IMR-90 (cell line): Measurements from ENCODE around the gene PCSK2. TPM values are rescaled to one million over a fixed set of nuclear protein-coding genes. Genes with fewer than 3 reads are reported as not detected.

Source experiments
- ATAC-seq: fragments of 200-7000 bp; cut with Tn5 transposase; 2 replicates; pipeline ENCODE4 v1.9.1; 2020; ENCODE audit warnings: low read depth, mild to moderate bottlenecking, moderate library complexity
- BruUV-seq: library from RNA; stranded (reverse); fragments of 400-500 nt; replicated peaks from 2 replicates; lab custom pipeline; 2021; lab: Mats Ljungman, UMichigan
- CTCF ChIA-PET: fragments of 300-600 bp; formaldehyde crosslinking; extraction: SDS; loops from one replicate; lab custom pipeline; 2021; ENCODE audit warnings: antibody characterized with exemption; lab: Yijun Ruan, JAX
- POLR2A ChIA-PET: fragments of 300-600 bp; sonication (Branson Sonifier 250); formaldehyde crosslinking; loops from one replicate; lab custom pipeline; 2022; ENCODE audit warnings: antibody characterized with exemption; ENCODE audit not compliant: unreplicated experiment; lab: Charles Lee
- DNase-seq: peaks from one replicate; pipeline ENCODE4 v3.0.0; 2013
- H2AFZ ChIP-seq: replicated peaks from 2 replicates; pipeline ENCODE3; 2013; ENCODE audit warnings: low read length, mild to moderate bottlenecking; ENCODE audit not compliant: poor library complexity
- H2AK5ac ChIP-seq: 2 replicates; pipeline ENCODE4 v1.6.1; 2013; ENCODE audit warnings: low read depth, low read length, inconsistent platforms
- H2AK9ac ChIP-seq: replicated peaks from 2 replicates; pipeline ENCODE3; 2013; ENCODE audit warnings: mild to moderate bottlenecking, low read depth, low read length, moderate library complexity; ENCODE audit not compliant: poor library complexity
- H2BK120ac ChIP-seq: 2 replicates; pipeline ENCODE4 v1.6.1; 2013; ENCODE audit warnings: low read depth, low read length, inconsistent platforms
- H2BK15ac ChIP-seq: 3 replicates; pipeline ENCODE4 v1.6.1; 2013; ENCODE audit warnings: low read depth, low read length, inconsistent platforms
- H2BK20ac ChIP-seq: 2 replicates; pipeline ENCODE4 v1.6.1; 2013; ENCODE audit warnings: low read depth, mild to moderate bottlenecking, inconsistent platforms, low read length, moderate library complexity
- H2BK5ac ChIP-seq: 2 replicates; pipeline ENCODE4 v1.6.1; 2013; ENCODE audit warnings: mild to moderate bottlenecking, low read depth, low read length, inconsistent platforms; ENCODE audit not compliant: poor library complexity, severe bottlenecking
- H3K14ac ChIP-seq: replicated peaks from 2 replicates; pipeline ENCODE4 v1.6.1; 2013; ENCODE audit warnings: low read depth, low read length, inconsistent platforms
- H3K18ac ChIP-seq: 2 replicates; pipeline ENCODE4 v1.6.1; 2013; ENCODE audit warnings: low read depth, low read length, control low read depth
- H3K23ac ChIP-seq: 2 replicates; pipeline ENCODE4 v1.6.1; 2013; ENCODE audit warnings: low read depth, low read length, inconsistent platforms
- H3K27ac ChIP-seq: 2 replicates; pipeline ENCODE4 v1.5.1; 2013; ENCODE audit warnings: mild to moderate bottlenecking, control low read depth, low read length; ENCODE audit not compliant: insufficient read depth
- H3K27me3 ChIP-seq: 2 replicates; pipeline ENCODE4 v1.6.1; 2013; ENCODE audit warnings: low read length; ENCODE audit not compliant: control insufficient read depth, insufficient read depth
- H3K36me3 ChIP-seq: 2 replicates; pipeline ENCODE4 v1.6.1; 2013; ENCODE audit warnings: low read length, mixed read lengths; ENCODE audit not compliant: control insufficient read depth, insufficient read depth
- H3K4ac ChIP-seq: 2 replicates; pipeline ENCODE4 v1.6.1; 2013; ENCODE audit warnings: low read depth, low read length, inconsistent platforms
- H3K4me1 ChIP-seq: 2 replicates; pipeline ENCODE4 v1.6.1; 2013; ENCODE audit warnings: low read length, mixed read lengths; ENCODE audit not compliant: control insufficient read depth, insufficient read depth
- H3K4me2 ChIP-seq: 2 replicates; pipeline ENCODE4 v1.6.1; 2013; ENCODE audit warnings: low read depth, mild to moderate bottlenecking, control low read depth, low read length, moderate library complexity
- H3K4me3 ChIP-seq: 2 replicates; pipeline ENCODE4 v1.5.1; 2013; ENCODE audit warnings: low read depth, mild to moderate bottlenecking, control low read depth, low read length, moderate library complexity; ENCODE audit not compliant: insufficient read depth
- H3K56ac ChIP-seq: 2 replicates; pipeline ENCODE4 v1.6.1; 2013; ENCODE audit warnings: low read length, inconsistent platforms; ENCODE audit not compliant: insufficient read depth; ENCODE audit errors: extremely low read depth
- H3K79me1 ChIP-seq, 2 experiments: 2 replicates each; pipeline ENCODE4 v1.6.1; 2013; ENCODE audit warnings: low read length in 2 of 2, inconsistent platforms in 1 of 2, low read depth in 1 of 2
- H3K9ac ChIP-seq: 2 replicates; pipeline ENCODE4 v1.6.1; 2013; ENCODE audit warnings: low read depth, low read length, control low read depth
- H3K9me1 ChIP-seq: 2 replicates; pipeline ENCODE4 v1.6.1; 2013; ENCODE audit warnings: low read length, inconsistent platforms; ENCODE audit not compliant: insufficient read depth
- H3K9me3 ChIP-seq: 2 replicates; pipeline ENCODE4 v1.6.1; 2013; ENCODE audit warnings: low read length; ENCODE audit not compliant: control insufficient read depth, insufficient read depth
- H4K20me1 ChIP-seq: 2 replicates; pipeline ENCODE4 v1.6.1; 2013; ENCODE audit warnings: low read length, inconsistent platforms; ENCODE audit not compliant: insufficient read depth
- H4K5ac ChIP-seq: 2 replicates; pipeline ENCODE4 v1.6.1; 2013; ENCODE audit warnings: mild to moderate bottlenecking, low read depth, low read length, control low read depth
- H4K8ac ChIP-seq, 2 experiments: 2 replicates each; pipeline ENCODE4 v1.6.1; 2013; ENCODE audit warnings: low read depth in 2 of 2, low read length in 2 of 2, control low read depth in 1 of 2, inconsistent platforms in 1 of 2
- H4K91ac ChIP-seq: 2 replicates; pipeline ENCODE4 v1.6.1; 2013; ENCODE audit warnings: low read depth, low read length, inconsistent platforms; ENCODE audit not compliant: insufficient read depth
- BHLHE40 ChIP-seq: fragments of 150-350 bp; IDR thresholded peaks from 2 replicates; pipeline ENCODE4 v1.6.1; 2016; ENCODE audit warnings: mild to moderate bottlenecking, low read depth, low read length
- CEBPB ChIP-seq: IDR thresholded peaks from 2 replicates; pipeline ENCODE4 v1.6.1; 2012; ENCODE audit warnings: low read depth, low read length, improper control_type of control experiment
- CHD1 ChIP-seq: IDR thresholded peaks from 2 replicates; pipeline ENCODE4 v1.6.1; 2012; ENCODE audit warnings: low read depth, low read length, improper control_type of control experiment
- CTCF ChIP-seq: conservative IDR thresholded peaks from 2 replicates; pipeline ENCODE4 v1.5.1; 2012; ENCODE audit warnings: mild to moderate bottlenecking, low read depth, low read length, improper control_type of control experiment
- FOS ChIP-seq: fragments of 150-350 bp; IDR thresholded peaks from 2 replicates; pipeline ENCODE4 v1.6.1; 2016; ENCODE audit warnings: low read depth, low read length
- MAFK ChIP-seq: IDR thresholded peaks from 2 replicates; pipeline ENCODE4 v1.6.1; 2012; ENCODE audit warnings: low read depth, low read length, improper control_type of control experiment
- MAZ ChIP-seq: IDR thresholded peaks from 2 replicates; pipeline ENCODE4 v1.6.1; 2012; ENCODE audit warnings: low read depth, mild to moderate bottlenecking, low read length, improper control_type of control experiment, moderate library complexity, borderline replicate concordance
- MXI1 ChIP-seq: IDR thresholded peaks from 2 replicates; pipeline ENCODE4 v1.6.1; 2012; ENCODE audit warnings: low read depth, mild to moderate bottlenecking, low read length, moderate library complexity, borderline replicate concordance
- NFE2L2 ChIP-seq: fragments of 150-350 bp; IDR thresholded peaks from 2 replicates; pipeline ENCODE4 v1.6.1; 2016; ENCODE audit warnings: low read depth, mild to moderate bottlenecking, low read length
- POLR2A ChIP-seq: IDR thresholded peaks from 2 replicates; pipeline ENCODE4 v1.6.1; 2012; ENCODE audit warnings: mild to moderate bottlenecking, low read depth, low read length
- RAD21 ChIP-seq: IDR thresholded peaks from 2 replicates; pipeline ENCODE4 v1.6.1; 2012; ENCODE audit warnings: low read length, improper control_type of control experiment
- RCOR1 ChIP-seq: IDR thresholded peaks from 2 replicates; pipeline ENCODE4 v1.6.1; 2012; ENCODE audit warnings: mild to moderate bottlenecking, low read length, improper control_type of control experiment; ENCODE audit not compliant: insufficient replicate concordance
- RFX5 ChIP-seq: IDR thresholded peaks from 2 replicates; pipeline ENCODE4 v1.8.0; 2012; ENCODE audit warnings: low read depth, mild to moderate bottlenecking, low read length, moderate library complexity
- SMC3 ChIP-seq: fragments of 150-350 bp; IDR thresholded peaks from 2 replicates; pipeline ENCODE4 v1.6.1; 2016; ENCODE audit warnings: low read depth, mild to moderate bottlenecking, antibody characterized with exemption, low read length, moderate library complexity
- WGBS, 2 experiments: methylation state at CpG; one replicate each; pipeline versions ENCODE4 v1.1.5 to v1.1.7; 2013; ENCODE audit warnings: missing lambda C conversion rate in 2 of 2; ENCODE audit not compliant: insufficient read length in 1 of 2; ENCODE audit errors: extremely low coverage in 2 of 2; 5-methylcytosine and 5-hydroxymethylcytosine counted together
- dilution Hi-C: fragments of 300-500 bp; cut with HindIII; formaldehyde crosslinking; loops from one replicate; pipeline ENCODE4 v1.14.3; 2018; ENCODE audit warnings: low sequenced_read_pairs; ENCODE audit not compliant: unreplicated experiment
- in situ Hi-C: fragments of 300-500 bp; cut with MboI; formaldehyde crosslinking; loops from 3 replicates; pipeline ENCODE4 v1.14.3; 2019; ENCODE audit warnings: low sequenced_read_pairs, inconsistent platforms, mixed read lengths
- intact Hi-C: fragments of 100-400 bp; cut with micrococcal nuclease; formaldehyde crosslinking; loops from 2 replicates; pipeline ENCODE4 v1.10.0; 2022
- polyA plus RNA-seq, 3 experiments: library from polyadenylated mRNA; depleted of rRNA; stranded (reverse); fragments of >200 nt; gene quantifications; 2 replicates each; pipeline ENCODE4 v1.2.3, GENCODE V29; 2012; ENCODE audit warnings: low replicate concordance in 1 of 3
- total RNA-seq: library from RNA; depleted of rRNA; stranded (reverse); fragments of >200 nt; gene quantifications from 2 replicates; pipeline ENCODE4 v1.2.3, GENCODE V29; 2012
- TF ChIP-seq, protein P1 (sequence below): fragments of 150-350 bp; IDR thresholded peaks from 2 replicates; pipeline ENCODE4 v1.6.1; 2017; ENCODE audit warnings: mild to moderate bottlenecking, antibody characterized with exemption, low read length, low read depth
- TF ChIP-seq, protein P2 (sequence below): fragments of 150-350 bp; IDR thresholded peaks from 2 replicates; pipeline ENCODE4 v1.6.1; 2016; ENCODE audit warnings: low read depth, mild to moderate bottlenecking, low read length, moderate library complexity, borderline replicate concordance

The PCSK2 gene
- total and polyA plus RNA-seq, 2 of the 4 experiments (the other 2 are of a cell fraction), result not detected

GRCh38 chr20:17467120-17467655 is 240.3 kb downstream of the PCSK2 start:
- in situ Hi-C loops, result no loop called here
- Histone ChIP-seq H3K23ac (no peak overlapping the region), H3K4me1 (no peaks in the 10 kb centered on the region), H2BK15ac (no peak overlapping the region), H3K56ac (no peak overlapping the region), H3K4me2 (no peak overlapping the region), H3K4ac (no peak overlapping the region), H3K36me3 (no peaks in the 10 kb centered on the region), H3K27ac (no peak overlapping the region), H4K8ac (no peak overlapping the region), H3K27me3 (peaks cover 10% of the 10 kb centered on the region), H3K14ac (no peak overlapping the region), H2AK9ac (no peak overlapping the region), H2BK5ac (no peak overlapping the region), H3K9me1 (no peaks in the 10 kb centered on the region), H4K5ac (no peak overlapping the region), H3K18ac (no peak overlapping the region), H4K91ac (no peak overlapping the region), H2BK120ac (no peak overlapping the region), H3K4me3 (no peak overlapping the region), H2AFZ (no peak overlapping the region), H3K9ac (no peak overlapping the region), H4K20me1 (no peaks in the 10 kb centered on the region), H2BK20ac (no peak overlapping the region), H3K79me1 (no peaks in the 10 kb centered on the region), H2AK5ac (no peak overlapping the region), H3K9me3 (no peaks in the 10 kb centered on the region)
- WGBS, 2 experiments, result 33% methylated on average over 1 of the region's 4 CpGs; no CpG with 5 or more reads in 1 of the 2 experiments
- TF ChIP-seq POLR2A (no peak), RCOR1 (no peak), RAD21 (no peak), CHD1 (no peak), BHLHE40 (no peak), MAFK (no peak), NFE2L2 (no peak), FOS (no peak), CTCF (no peak), SMC3 (no peak), MXI1 (no peak), CEBPB (no peak), MAZ (no peak), RFX5 (no peak)
- TF ChIP-seq, protein P1, sequence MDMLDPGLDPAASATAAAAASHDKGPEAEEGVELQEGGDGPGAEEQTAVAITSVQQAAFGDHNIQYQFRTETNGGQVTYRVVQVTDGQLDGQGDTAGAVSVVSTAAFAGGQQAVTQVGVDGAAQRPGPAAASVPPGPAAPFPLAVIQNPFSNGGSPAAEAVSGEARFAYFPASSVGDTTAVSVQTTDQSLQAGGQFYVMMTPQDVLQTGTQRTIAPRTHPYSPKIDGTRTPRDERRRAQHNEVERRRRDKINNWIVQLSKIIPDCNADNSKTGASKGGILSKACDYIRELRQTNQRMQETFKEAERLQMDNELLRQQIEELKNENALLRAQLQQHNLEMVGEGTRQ, result no peak
- TF ChIP-seq, protein P2, sequence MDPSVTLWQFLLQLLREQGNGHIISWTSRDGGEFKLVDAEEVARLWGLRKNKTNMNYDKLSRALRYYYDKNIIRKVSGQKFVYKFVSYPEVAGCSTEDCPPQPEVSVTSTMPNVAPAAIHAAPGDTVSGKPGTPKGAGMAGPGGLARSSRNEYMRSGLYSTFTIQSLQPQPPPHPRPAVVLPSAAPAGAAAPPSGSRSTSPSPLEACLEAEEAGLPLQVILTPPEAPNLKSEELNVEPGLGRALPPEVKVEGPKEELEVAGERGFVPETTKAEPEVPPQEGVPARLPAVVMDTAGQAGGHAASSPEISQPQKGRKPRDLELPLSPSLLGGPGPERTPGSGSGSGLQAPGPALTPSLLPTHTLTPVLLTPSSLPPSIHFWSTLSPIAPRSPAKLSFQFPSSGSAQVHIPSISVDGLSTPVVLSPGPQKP, result no peak
- dilution Hi-C loops, result no loop called here
- ATAC-seq (no peak), DNase-seq (no peak)
- CTCF ChIA-PET, result no interaction called here
- POLR2A ChIA-PET, result no interaction called here
- BruUV-seq, result no TSS peak
- intact Hi-C loops, result no loop called here
